Eye (tissue), 1 donor: Measurements from ENCODE around the gene DDX43.
"Not testable (repeated sequence)": the region's sequence is repeated elsewhere in the genome, so short reads cannot be mapped to it uniquely, and the experiment has no call there.

Experiments used
- DNase-seq: peaks from one replicate; pipeline ENCODE4 v3.0.0-alpha.2; 2015

DDX43 gene

DNA sequence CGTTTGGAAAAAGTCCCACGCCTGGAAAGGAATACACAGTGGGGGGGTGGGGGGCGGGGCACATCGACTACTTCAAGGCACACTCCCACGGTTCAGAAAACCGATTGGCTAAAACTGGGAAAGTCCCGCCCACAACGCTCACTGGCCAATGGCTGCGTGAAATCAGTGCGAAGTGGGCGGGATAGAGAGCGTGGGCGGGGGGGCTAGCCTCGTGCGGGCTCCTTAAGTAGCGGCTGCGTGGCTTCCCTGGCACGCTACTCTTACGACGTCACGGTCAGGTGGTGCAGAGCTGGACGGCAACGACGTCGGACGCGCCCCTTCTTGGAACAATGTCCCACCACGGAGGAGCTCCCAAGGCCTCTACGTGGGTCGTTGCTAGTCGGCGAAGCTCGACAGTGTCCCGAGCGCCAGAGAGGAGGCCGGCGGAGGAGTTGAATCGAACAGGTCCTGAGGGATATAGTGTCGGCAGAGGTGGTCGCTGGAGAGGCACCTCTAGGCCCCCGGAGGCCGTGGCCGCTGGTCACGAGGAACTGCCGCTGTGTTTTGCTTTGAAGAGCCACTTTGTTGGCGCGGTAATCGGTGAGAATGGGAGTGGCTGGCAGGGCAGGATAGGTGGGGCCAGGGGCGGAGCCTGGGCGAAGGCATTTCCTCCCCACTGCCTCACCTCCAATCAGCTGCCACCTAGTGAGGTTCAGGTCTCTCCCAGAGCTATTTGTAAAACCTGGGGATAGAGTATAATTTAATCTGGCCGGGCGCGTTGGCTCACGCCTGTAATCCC lies at the start of gene DDX43:
Gene DDX43, plus strand, starts transcription at position 252 of the 778 bp plus-strand sequence. Its CDS starts 78 bp downstream, at position 330.
- peak; percentile 42 for DNase-seq

GRCh38 chr6:73348550-73349204 lies 46.0 kb upstream of the DDX43 start:
- DNase-seq, result no peak

DNA sequence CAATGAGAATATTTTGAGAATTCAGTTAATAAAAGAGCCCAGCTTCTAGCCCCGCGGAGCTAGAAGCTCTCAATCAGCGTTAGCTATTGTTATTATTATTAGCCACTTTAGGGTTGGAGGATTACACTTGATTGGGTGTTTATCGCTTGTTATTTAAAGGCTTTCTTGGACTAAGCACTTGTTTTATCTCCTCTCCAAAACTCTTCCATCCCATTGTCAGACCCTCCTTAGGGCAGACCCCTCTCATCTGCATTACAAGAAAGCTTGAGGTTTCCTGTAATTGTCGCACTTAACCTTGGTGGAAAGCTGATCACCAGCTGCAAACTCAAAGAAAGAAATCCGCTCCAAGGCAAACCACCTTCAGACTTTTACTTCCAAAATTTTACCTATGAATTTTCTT lies 45.3 kb upstream of the DDX43 start:
- DNase-seq, result no peak

DNA sequence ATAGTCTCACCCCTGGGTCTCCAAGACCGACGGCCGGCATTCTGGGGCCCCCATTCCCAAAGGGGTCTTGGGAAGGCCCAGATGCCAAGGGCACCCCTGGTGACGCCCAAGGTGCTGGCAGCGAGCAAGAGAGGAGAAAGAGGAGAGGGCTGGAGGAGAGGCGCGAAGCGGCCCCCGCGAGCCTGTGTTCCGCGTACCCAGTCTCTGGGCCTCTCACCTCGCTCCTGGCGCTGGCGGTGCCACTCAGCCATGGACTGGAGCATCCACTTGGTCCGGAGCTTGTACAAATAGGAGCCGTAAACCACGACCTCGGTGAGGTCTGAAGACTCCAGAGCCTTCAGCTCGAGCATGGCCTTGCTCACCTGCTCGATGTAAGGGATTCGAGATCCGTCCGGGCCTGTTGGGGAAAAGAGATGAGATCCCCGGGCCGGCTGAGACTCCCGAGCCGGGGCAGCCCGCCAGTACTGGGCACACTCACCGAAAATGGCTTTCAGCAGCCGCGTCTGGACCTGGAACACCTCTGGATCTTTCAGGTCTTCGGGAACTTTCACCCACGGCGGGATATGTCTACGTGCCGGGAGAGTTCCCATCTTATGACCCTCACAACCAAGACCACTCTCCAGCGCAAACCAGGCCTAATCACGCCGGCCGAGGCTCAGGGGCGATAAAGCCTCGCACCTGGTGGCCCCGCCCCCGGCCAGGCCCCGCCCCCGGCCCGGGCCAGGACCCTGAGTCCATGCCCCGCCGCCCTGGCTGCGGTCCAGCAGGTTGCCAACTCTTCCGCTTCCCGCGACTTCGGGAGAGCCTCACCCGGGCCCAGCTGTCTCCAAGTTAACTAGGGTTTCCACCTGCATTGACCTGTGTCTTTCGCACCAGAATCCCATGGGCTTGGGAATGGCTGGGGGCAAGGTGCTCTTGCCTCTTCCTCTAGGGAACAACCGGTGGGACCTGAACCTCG lies 40.7 kb upstream of the DDX43 start, which contains the start of gene DPPA5:
Gene DPPA5, minus strand, starts transcription at position 641 of the 958 bp plus-strand sequence. Its CDS starts 51 bp downstream, at position 590.
- DNase-seq, result no peak

GRCh38 chr6:73362358-73362757 lies 32.3 kb upstream of the DDX43 start, which contains the start of gene KHDC3L:
Gene KHDC3L, plus strand, starts transcription at chr6:73362658. Its CDS starts 72 bp downstream, at chr6:73362730.
- DNase-seq, result no peak

DNA sequence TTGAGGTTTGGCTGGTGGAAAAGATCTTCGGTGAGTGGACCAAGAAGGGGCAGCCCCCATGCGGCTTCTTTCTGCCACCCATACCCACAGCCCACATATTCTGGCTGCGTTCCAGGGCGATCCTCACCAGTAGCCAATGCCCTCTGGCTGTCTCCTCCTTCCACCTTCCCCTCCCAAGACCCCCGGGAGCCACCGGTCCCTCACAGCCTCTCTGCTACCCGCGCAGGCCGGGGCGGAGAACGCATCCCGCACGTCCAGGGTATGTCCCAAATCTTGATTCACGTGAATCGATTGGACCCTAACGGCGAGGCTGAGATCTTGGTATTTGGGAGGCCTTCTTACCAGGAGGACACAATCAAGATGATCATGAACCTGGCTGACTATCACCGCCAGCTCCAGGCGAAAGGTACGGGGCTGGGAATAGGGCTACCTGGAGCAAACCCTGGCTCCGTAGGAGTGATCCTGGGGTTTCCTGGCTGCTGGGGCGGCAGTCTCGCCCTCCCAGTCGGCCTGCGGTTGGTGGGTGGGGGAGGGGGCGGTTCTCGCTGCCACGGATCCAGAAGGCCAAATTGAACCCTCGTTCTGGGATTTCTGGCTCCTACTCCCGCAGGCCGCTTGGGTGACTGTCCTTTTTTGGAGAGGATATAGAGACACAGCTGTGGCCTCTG lies 31.6 kb upstream of the DDX43 start:
- DNase-seq, result no peak

DNA sequence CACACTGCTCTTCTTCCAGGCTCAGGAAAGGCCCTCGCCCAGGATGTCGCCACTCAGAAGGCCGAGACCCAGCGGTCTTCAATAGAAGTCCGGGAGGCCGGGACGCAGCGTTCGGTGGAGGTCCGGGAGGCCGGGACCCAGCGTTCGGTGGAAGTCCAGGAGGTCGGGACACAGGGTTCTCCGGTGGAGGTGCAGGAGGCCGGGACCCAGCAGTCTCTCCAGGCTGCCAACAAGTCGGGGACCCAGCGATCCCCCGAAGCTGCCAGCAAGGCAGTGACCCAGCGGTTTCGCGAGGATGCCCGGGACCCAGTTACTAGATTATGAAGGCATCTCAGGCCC lies 31.1 kb upstream of the DDX43 start:
- no peak for DNase-seq

DNA sequence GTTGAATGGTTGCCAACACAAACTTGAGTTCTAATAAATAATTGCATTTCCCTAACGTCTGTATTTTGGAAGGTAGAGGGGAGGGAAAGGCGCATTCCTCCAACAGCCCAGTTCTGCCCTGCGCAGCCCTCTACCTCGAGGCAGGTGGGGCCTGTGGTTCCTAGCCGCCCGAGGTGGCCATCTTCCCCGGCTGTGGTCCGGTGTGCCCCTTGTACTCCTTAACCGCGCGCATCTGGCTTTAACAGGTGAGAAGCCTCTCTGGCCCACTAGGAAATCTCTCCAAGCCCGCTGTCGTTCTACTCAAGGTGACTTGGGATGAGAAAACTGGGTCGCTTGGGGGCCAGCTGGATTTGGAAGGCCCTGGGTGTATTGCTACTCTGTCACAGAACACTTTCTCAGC lies 30.5 kb upstream of the DDX43 start:
- no peak for DNase-seq

GRCh38 chr6:73364549-73364948 lies 30.1 kb upstream of the DDX43 start:
- DNase-seq, result no peak

GRCh38 chr6:73367761-73368355 lies 26.8 kb upstream of the DDX43 start:
- DNase-seq, result no peak

GRCh38 chr6:73368675-73369074 lies 26.0 kb upstream of the DDX43 start:
- DNase-seq, result no peak

- no peak for DNase-seq
Measured at GRCh38 chr6:73369157-73369556, 25.5 kb upstream of the DDX43 start.

DNA sequence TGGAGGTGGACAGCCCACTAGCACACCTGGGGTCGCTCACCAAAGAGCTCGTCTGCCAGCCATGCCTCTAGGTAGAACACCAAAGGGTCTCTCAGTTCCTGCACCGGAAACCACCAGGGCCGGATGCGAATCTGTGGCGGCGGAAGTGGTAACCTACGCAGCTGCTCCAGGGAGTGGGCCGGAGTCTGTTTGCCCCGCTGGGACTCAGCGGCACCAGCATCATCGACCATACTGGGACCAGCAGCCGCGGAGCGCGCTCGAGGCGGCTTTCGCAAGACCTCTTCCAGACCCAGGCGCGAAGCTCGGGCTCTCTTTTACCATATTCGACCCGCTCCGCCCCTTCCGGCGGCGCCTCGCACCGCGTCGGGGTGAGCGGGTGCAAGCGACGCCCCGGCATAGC lies 25.1 kb upstream of the DDX43 start, which contains the start of gene OOEP:
Gene OOEP, minus strand, starts transcription at position 335 of the 400 bp plus-strand sequence. Its CDS starts 105 bp downstream, at position 230.
- no peak for DNase-seq

GRCh38 chr6:73371984-73372383 lies 22.6 kb upstream of the DDX43 start:
- no peak for DNase-seq

GRCh38 chr6:73372516-73372915 lies 22.1 kb upstream of the DDX43 start:
- no peak for DNase-seq

DNA sequence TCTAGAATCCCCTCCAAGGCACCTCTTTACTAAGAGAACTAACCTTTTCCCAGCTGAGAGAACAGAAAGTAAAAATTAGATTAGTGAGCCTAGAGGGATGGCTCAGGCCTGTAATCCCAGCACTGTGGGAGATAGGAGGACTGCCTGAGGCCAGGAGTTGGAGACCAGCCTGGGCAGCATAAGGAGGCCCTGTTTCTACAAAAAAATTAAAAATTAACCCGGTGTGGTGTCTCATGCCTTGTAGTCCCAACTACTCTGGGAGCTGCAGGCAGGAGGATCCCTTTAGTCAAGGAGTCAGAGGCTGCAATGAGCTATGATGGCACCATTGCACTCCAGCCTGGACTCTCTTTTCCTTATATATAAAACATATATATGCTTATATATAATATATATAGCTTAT lies 19.4 kb upstream of the DDX43 start:
- no peak for DNase-seq

- no peak for DNase-seq
Measured at GRCh38 chr6:73377225-73377624, 17.4 kb upstream of the DDX43 start.

- not testable (repeated sequence) for DNase-seq
Measured at GRCh38 chr6:73381531-73381930, 13.1 kb upstream of the DDX43 start.

DNA sequence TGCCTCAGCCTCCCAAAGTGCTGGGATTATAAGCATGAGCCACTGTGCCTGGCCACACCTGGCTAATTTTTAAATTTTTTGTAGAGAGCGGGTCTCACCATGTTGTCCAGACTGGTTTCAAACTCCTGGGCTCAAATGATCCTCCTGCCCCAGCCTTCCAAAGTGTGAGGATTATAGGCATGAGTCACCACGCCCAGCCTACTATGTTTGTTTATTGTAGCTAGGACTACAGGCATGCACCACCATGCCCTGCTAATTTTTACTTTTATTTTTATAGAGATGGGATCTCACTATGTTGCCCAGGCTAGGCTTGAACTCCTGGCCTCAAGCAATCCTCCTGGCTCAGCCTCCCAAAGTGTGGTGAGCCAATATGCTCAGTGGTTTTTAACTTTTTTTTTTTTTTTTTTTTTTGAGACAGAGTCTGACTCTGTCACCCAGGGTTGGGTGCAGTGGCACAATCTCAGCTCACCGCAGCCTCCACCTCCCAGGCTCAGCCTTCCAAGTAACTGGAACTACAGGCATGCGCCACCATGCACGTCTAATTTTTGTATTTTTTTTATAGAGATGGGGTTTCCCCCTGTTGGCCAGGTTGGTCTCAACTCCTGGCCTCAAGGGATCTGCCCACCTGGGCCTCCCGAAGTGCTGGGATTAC lies 12.0 kb upstream of the DDX43 start:
- DNase-seq, result no peak

DNA sequence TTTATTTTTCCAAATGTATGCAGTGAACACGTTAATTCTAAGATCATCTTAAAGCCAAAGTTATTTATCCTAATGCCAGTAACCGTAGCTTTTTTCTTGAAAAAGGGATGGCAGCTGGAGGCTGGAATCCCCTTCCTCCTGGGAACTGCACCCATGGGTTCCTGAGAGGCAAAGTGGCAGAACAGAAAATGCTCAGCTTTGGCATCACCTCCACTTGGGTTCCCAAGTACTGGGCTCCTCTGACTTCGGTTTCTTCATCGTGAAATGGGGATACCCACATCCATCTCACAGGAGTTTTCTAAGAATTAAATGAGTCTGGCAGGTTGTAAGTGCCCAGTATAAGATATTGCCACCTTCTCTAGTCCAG lies 6.2 kb upstream of the DDX43 start:
- DNase-seq, result no peak

- DNase-seq, result peak; percentile 78
Measured at GRCh38 chr6:73388800-73389512, 5.7 kb upstream of the DDX43 start.
